GM12878 (cell line): ENCODE data around the gene TIMM50. TPM values are rescaled to one million over a fixed set of nuclear protein-coding genes. Genes with fewer than 3 reads are reported as not detected.

Experiments
- ATAC-seq: fragments of 200-7000 bp; cut with Tn5 transposase; 3 replicates; pipeline ENCODE4 v1.9.1; 2020; ENCODE audit warnings: mild to moderate bottlenecking, moderate library complexity
- BruUV-seq: library from RNA; stranded (reverse); fragments of 400-500 nt; replicated peaks from 2 replicates; lab custom pipeline; 2021; lab: Mats Ljungman, UMichigan
- CTCF ChIA-PET: fragments of 300-600 bp; sonication (Branson Sonifier 250); formaldehyde crosslinking; extraction: SDS; loops from one replicate; lab custom pipeline; 2021; ENCODE audit warnings: inconsistent platforms; lab: Yijun Ruan, JAX
- POLR2A ChIA-PET: fragments of 350-600 bp; formaldehyde crosslinking; extraction: SDS; loops from one replicate; lab custom pipeline; 2021; ENCODE audit warnings: inconsistent platforms; lab: Charles Lee
- RAD21 ChIA-PET: fragments of 300-600 bp; sonication (Branson Sonifier 250); formaldehyde crosslinking; loops from one replicate; lab custom pipeline; 2023; ENCODE audit warnings: antibody characterized with exemption; ENCODE audit not compliant: unreplicated experiment; lab: Charles Lee
- SMC1A ChIA-PET: fragments of 300-600 bp; sonication (Branson Sonifier 250); formaldehyde crosslinking; loops from one replicate; lab custom pipeline; 2023; ENCODE audit not compliant: unreplicated experiment, uncharacterized antibody; lab: Charles Lee
- DNase-seq: peaks from one replicate; pipeline ENCODE4 v3.0.0-alpha.2; 2011; ENCODE audit warnings: low read depth, low spot score
- FAIRE-seq: peaks from 3 replicates; lab custom pipeline; 2011; peaks lifted over from hg19 to GRCh38; lab: Jason Lieb, UNC
- H2AFZ ChIP-seq: 2 replicates; pipeline ENCODE4 v1.6.0; 2011; ENCODE audit warnings: low read depth, low read length, control low read depth; ENCODE audit not compliant: control insufficient read depth
- H3K27ac ChIP-seq: 2 replicates; pipeline ENCODE4 v1.5.1; 2011; ENCODE audit warnings: control low read depth; ENCODE audit not compliant: control insufficient read depth, insufficient read depth
- H3K27me3 ChIP-seq, 2 experiments: replicated peaks in 1 of 2; 2 replicates each; pipeline versions ENCODE4 v1.6.0 to v1.6.1; 2011; ENCODE audit warnings: low read length in 1 of 2; ENCODE audit not compliant: control insufficient read depth in 2 of 2, insufficient read depth in 2 of 2
- H3K36me3 ChIP-seq, 2 experiments: 2 replicates each; pipeline ENCODE4 v1.5.1; 2011; ENCODE audit warnings: low read length in 1 of 2; ENCODE audit not compliant: control insufficient read depth in 2 of 2, insufficient read depth in 2 of 2
- H3K4me1 ChIP-seq: 2 replicates; pipeline ENCODE4 v1.6.1; 2011; ENCODE audit warnings: mild to moderate bottlenecking, low read length, moderate library complexity, mixed read lengths; ENCODE audit not compliant: control insufficient read depth, insufficient read depth
- H3K4me2 ChIP-seq: 2 replicates; pipeline ENCODE4 v1.6.0; 2011; ENCODE audit warnings: control low read depth; ENCODE audit not compliant: control insufficient read depth, insufficient read depth
- H3K4me3 ChIP-seq: fragments of 200-600 bp; sonication (generic); 2 replicates; pipeline ENCODE4 v1.5.1; 2016
- H3K79me2 ChIP-seq: 2 replicates; pipeline ENCODE4 v1.6.0; 2011; ENCODE audit warnings: low read length; ENCODE audit not compliant: control insufficient read depth, insufficient read depth
- H3K9ac ChIP-seq: 2 replicates; pipeline ENCODE4 v1.8.0; 2011; ENCODE audit warnings: low read length, control low read depth, mixed read lengths; ENCODE audit not compliant: control insufficient read depth, insufficient read depth
- H3K9me3 ChIP-seq: replicated peaks from 3 replicates; pipeline ENCODE4 v1.5.1; 2011; ENCODE audit warnings: mild to moderate bottlenecking, low read length; ENCODE audit not compliant: control insufficient read depth, insufficient read depth
- H4K20me1 ChIP-seq: 2 replicates; pipeline ENCODE4 v1.6.0; 2011; ENCODE audit not compliant: control insufficient read depth, insufficient read depth
- HSF1 ChIP-seq: fragments of 150-350 bp; IDR thresholded peaks from 2 replicates; pipeline ENCODE4 v1.6.1; 2014; ENCODE audit warnings: mild to moderate bottlenecking, low read depth, low read length
- NFIC ChIP-seq: IDR thresholded peaks from 2 replicates; pipeline ENCODE4 v1.6.1; 2012; ENCODE audit warnings: low read depth, mild to moderate bottlenecking, inconsistent platforms, low read length, moderate library complexity
- PAX5 ChIP-seq: IDR thresholded peaks from 2 replicates; pipeline ENCODE4 v1.6.1; 2011; ENCODE audit warnings: low read depth, low read length, borderline replicate concordance
- PAX8 ChIP-seq: fragments of 450-650 bp; IDR thresholded peaks from 2 replicates; pipeline ENCODE4 v1.6.1; 2017; ENCODE audit warnings: mild to moderate bottlenecking, moderate library complexity
- RCOR1 ChIP-seq: conservative IDR thresholded peaks from 2 replicates; pipeline ENCODE4 v1.6.1; 2012; ENCODE audit warnings: low read depth, low read length, improper control_type of control experiment
- ZNF592 ChIP-seq: fragments of 450-650 bp; IDR thresholded peaks from 2 replicates; pipeline ENCODE4 v1.6.1; 2017; ENCODE audit warnings: mild to moderate bottlenecking, moderate library complexity
- WGBS: methylation state at CpG from one replicate; pipeline ENCODE4 v1.1.6; 2016; ENCODE audit warnings: low lambda C conversion rate; ENCODE audit not compliant: insufficient replicate concordance, insufficient coverage; ENCODE audit errors: missing lambda C conversion rate; 5-methylcytosine and 5-hydroxymethylcytosine counted together
- in situ Hi-C: fragments of 300-500 bp; cut with MboI; formaldehyde crosslinking; loops from 9 replicates; pipeline ENCODE4 v1.14.3; 2018; ENCODE audit warnings: mixed read lengths
- intact Hi-C: fragments of 100-400 bp; cut with micrococcal nuclease; formaldehyde crosslinking; loops from one replicate; pipeline ENCODE4 v1.14.2; 2022; ENCODE audit not compliant: unreplicated experiment
- polyA plus RNA-seq, 11 experiments: library from polyadenylated mRNA; depleted of rRNA in 4 of 11; unstranded in 6 of 11; stranded (reverse) in 5 of 11; fragments of >200 nt; fragmentation: Nextera tagmentation in 4 of 11; fragmentation: Illumina TruSeq in 1 of 11; extraction: Ambion mirVana in 4 of 11; extraction: Trizol in 1 of 11; gene quantifications; 1 replicate in 1 of 11; 2 replicates in 10 of 11; pipeline versions ENCODE4 v1.2.1 to v1.2.3, GENCODE V29; 2011 to 2016; ENCODE audit warnings: inconsistent platforms in 2 of 11, missing spikeins in 2 of 11, low read depth in 1 of 11
- total RNA-seq, 4 experiments: library from RNA; depleted of rRNA in 3 of 4; stranded (reverse); fragments of >200 nt in 3 of 4; fragmentation: Illumina TruSeq in 1 of 4; extraction: Trizol in 1 of 4; gene quantifications; 2 replicates each; pipeline versions ENCODE4 v1.2.1 to v1.2.3, GENCODE V29; 2013 to 2021

Gene TIMM50
- total and polyA plus RNA-seq, 10 of the 15 experiments (the other 5 are each of a cell fraction or from before 2014, with no cell fraction given) = 15.6 to 146 (median 101) TPM

GRCh38 chr19:39479916-39480315 is 722 bp upstream of the TIMM50 start:
- intact Hi-C loops = no loop called here
- ChIA-PET CTCF (no interaction called here), SMC1A (interaction anchor here (0.6 to 0.9 kb wide), 2 partner anchors 18 to 152 kb away, joined by 3 to 5 read pairs; no protein-coding TSS in a partner anchor), RAD21 (no interaction called here), POLR2A (interaction anchor here (0.6 to 1.0 kb wide), 2 partner anchors 37 to 39 kb away, joined by 3 to 6 read pairs; no protein-coding TSS in a partner anchor)
- Histone ChIP-seq H3K9me3 (no peaks in the 10 kb centered on the region), H3K27me3 (no peaks in the 10 kb centered on the region), H3K79me2 (peaks cover 22% of the 10 kb centered on the region), H3K4me2 (peak overlapping the region; percentile 99), H4K20me1 (no peaks in the 10 kb centered on the region), H3K36me3 (peaks cover 9 to 12% of the 10 kb centered on the region in 2 experiments; a peak in 3 of 4 replicates), H2AFZ (peak overlapping the region; percentile 93), H3K4me1 (peaks cover 6% of the 10 kb centered on the region), H3K9ac (peak overlapping the region; percentile 75), H3K27ac (peak overlapping the region; percentile 75), H3K4me3 (peak overlapping the region; percentile 85)
- in situ Hi-C loops = loop anchor here (5.0 kb wide), 1 partner anchor 52 kb away; the partner anchor contains the start of gene EID2B
- no peak for TF ChIP-seq HSF1
- TF ChIP-seq NFIC = no peak
- no peak for TF ChIP-seq ZNF592
- TF ChIP-seq RCOR1 = no peak
- TF ChIP-seq PAX8 = no peak
- TF ChIP-seq PAX5 = no peak
- FAIRE-seq (no peak), DNase-seq (no peak), ATAC-seq (no peak)
- BruUV-seq = no TSS peak
- 38% methylated on average over 10 of the region's 10 CpGs for WGBS
